Neural crest cell (in vitro differentiated cells): ENCODE measurements around the gene HMCN2. TPM values are rescaled to one million over a fixed set of nuclear protein-coding genes. Genes with fewer than 3 reads are reported as not detected.

ENCODE experiments used
- DNase-seq: peaks from one replicate; pipeline ENCODE4 v3.0.0; 2021; ENCODE audit warnings: low read depth, mixed read lengths, low spot score
- H3K27ac Mint-ChIP-seq: one replicate; pipeline ENCODE4 v1.8.0; 2021; ENCODE audit warnings: mild to moderate bottlenecking, mixed read lengths; ENCODE audit not compliant: unreplicated experiment
- H3K27me3 Mint-ChIP-seq: 2 replicates; pipeline ENCODE4 v1.8.0; 2021; ENCODE audit warnings: low read depth, mild to moderate bottlenecking, mixed read lengths
- H3K36me3 Mint-ChIP-seq: 2 replicates; pipeline ENCODE4 v1.8.0; 2021; ENCODE audit warnings: low read depth, mild to moderate bottlenecking, mixed read lengths
- H3K4me1 Mint-ChIP-seq: 2 replicates; pipeline ENCODE4 v1.8.0; 2021; ENCODE audit warnings: mixed read lengths
- H3K4me3 Mint-ChIP-seq: one replicate; pipeline ENCODE4 v1.8.0; 2021; ENCODE audit warnings: mild to moderate bottlenecking, mixed read lengths
- H3K9me3 Mint-ChIP-seq: 2 replicates; pipeline ENCODE4 v1.8.0; 2021; ENCODE audit warnings: mixed read lengths
- CTCF ChIP-seq: fragments of 200-600 bp; sonication (generic); conservative IDR thresholded peaks from 2 replicates; pipeline ENCODE4 v1.5.0; 2021; ENCODE audit warnings: antibody characterized with exemption, mild to moderate bottlenecking
- total RNA-seq: library from RNA; stranded (reverse); gene quantifications from 2 replicates; pipeline ENCODE4 v1.2.1, GENCODE V29; 2021

Gene HMCN2
- total RNA-seq, 1 donor from 2014 or later: not detected

GRCh38 chr9:130365323-130365721, 99.8 kb downstream of the HMCN2 start:
- H3K27me3 Mint-ChIP-seq: no peaks in the 10 kb centered on the region
- TF ChIP-seq CTCF: no peak
- H3K36me3 Mint-ChIP-seq: no peaks in the 10 kb centered on the region
- H3K27ac Mint-ChIP-seq: no peak overlapping the region
- DNase-seq: no peak
- H3K4me1 Mint-ChIP-seq: no peaks in the 10 kb centered on the region
- no peak overlapping the region for H3K4me3 Mint-ChIP-seq
- H3K9me3 Mint-ChIP-seq: no peaks in the 10 kb centered on the region

GRCh38 chr9:130366072-130366471, 100.5 kb downstream of the HMCN2 start:
- DNase-seq: no peak
- no peaks in the 10 kb centered on the region for H3K27me3 Mint-ChIP-seq
- TF ChIP-seq CTCF: no peak
- no peak overlapping the region for H3K4me3 Mint-ChIP-seq
- no peaks in the 10 kb centered on the region for H3K36me3 Mint-ChIP-seq
- H3K9me3 Mint-ChIP-seq: no peaks in the 10 kb centered on the region
- no peak overlapping the region for H3K27ac Mint-ChIP-seq
- H3K4me1 Mint-ChIP-seq: no peaks in the 10 kb centered on the region

GRCh38 chr9:130366888-130367550, 101.5 kb downstream of the HMCN2 start:
- Mint-ChIP-seq H3K27ac (no peak overlapping the region), H3K36me3 (no peaks in the 10 kb centered on the region), H3K27me3 (no peaks in the 10 kb centered on the region), H3K9me3 (no peaks in the 10 kb centered on the region), H3K4me3 (no peak overlapping the region), H3K4me1 (no peaks in the 10 kb centered on the region)
- no peak for TF ChIP-seq CTCF
- DNase-seq: no peak

GRCh38 chr9:130368631-130369103, 103.1 kb downstream of the HMCN2 start:
- no peaks in the 10 kb centered on the region for H3K4me1 Mint-ChIP-seq
- DNase-seq: no peak
- H3K36me3 Mint-ChIP-seq: no peaks in the 10 kb centered on the region
- peak overlapping the region; percentile 58 for H3K27ac Mint-ChIP-seq
- H3K4me3 Mint-ChIP-seq: no peak overlapping the region
- no peaks in the 10 kb centered on the region for H3K27me3 Mint-ChIP-seq
- no peaks in the 10 kb centered on the region for H3K9me3 Mint-ChIP-seq
- TF ChIP-seq CTCF: peak; percentile 17

- Mint-ChIP-seq H3K27ac (no peak overlapping the region), H3K27me3 (no peaks in the 10 kb centered on the region), H3K4me3 (no peak overlapping the region), H3K9me3 (no peaks in the 10 kb centered on the region), H3K36me3 (no peaks in the 10 kb centered on the region), H3K4me1 (no peaks in the 10 kb centered on the region)
- no peak for TF ChIP-seq CTCF
- DNase-seq: no peak
Measured at GRCh38 chr9:130370226-130370625, 104.7 kb downstream of the HMCN2 start.
